Measurements from ENCODE around the gene IFT122.
"Not testable (repeated sequence)": the region's sequence is repeated elsewhere in the genome, so short reads cannot be mapped to it uniquely, and the experiment has no call there.

Gene IFT122

DNA sequence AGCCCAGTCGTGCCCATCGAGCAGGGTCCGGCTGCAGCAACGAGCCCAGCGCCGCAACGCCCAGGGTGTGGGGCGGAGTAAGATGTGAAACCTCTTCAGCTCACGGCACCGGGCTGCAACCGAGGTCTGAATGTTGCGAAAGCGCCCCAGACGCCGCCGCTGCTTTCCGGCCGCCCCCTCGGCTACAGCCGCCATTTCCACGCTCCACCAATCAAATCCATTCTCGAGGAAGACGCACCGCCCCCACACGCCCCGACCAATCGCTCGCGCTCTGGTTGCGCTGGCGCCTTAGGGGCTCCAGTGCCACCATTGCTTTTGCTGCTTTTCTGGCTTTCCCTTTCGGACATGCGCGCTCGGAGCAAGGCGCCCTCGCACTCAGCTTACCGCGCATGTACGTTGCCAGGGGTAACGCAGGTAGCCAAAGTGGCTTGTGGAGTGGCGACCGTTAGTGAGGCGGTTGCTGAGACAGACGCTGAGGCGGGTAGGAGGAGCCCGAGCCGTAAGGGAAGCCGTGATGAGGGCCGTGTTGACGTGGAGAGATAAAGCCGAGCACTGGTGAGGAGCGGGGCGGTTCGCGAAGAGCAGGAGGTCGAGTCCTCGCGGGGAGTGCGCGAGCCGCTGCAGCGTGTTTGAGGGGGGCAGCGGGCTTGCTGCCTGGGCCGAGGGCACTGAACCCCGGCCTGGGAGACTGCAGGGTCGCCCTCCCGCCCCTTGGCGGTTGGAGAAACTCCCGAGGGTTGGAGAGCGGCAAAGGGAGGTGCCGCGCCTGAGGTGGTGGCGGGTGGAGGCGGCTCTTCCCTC is at the start of gene IFT122, which contains the start of gene MBD4:
IFT122 (plus strand) TSS at position 408 of the 801 bp plus-strand sequence; CDS start at position 515, 107 bp downstream.
MBD4 (minus strand) TSS at position 132 of the 801 bp plus-strand sequence; CDS start at position 17, 115 bp downstream.
- DNase-seq (ENCODE audit: low read depth in 2 of 2): peak; percentile 98 to 99

- not testable (repeated sequence) for DNase-seq (ENCODE audit: low read depth in 2 of 2)
Measured at GRCh38 chr3:129391583-129391982, 48.4 kb upstream of the IFT122 start.

DNA sequence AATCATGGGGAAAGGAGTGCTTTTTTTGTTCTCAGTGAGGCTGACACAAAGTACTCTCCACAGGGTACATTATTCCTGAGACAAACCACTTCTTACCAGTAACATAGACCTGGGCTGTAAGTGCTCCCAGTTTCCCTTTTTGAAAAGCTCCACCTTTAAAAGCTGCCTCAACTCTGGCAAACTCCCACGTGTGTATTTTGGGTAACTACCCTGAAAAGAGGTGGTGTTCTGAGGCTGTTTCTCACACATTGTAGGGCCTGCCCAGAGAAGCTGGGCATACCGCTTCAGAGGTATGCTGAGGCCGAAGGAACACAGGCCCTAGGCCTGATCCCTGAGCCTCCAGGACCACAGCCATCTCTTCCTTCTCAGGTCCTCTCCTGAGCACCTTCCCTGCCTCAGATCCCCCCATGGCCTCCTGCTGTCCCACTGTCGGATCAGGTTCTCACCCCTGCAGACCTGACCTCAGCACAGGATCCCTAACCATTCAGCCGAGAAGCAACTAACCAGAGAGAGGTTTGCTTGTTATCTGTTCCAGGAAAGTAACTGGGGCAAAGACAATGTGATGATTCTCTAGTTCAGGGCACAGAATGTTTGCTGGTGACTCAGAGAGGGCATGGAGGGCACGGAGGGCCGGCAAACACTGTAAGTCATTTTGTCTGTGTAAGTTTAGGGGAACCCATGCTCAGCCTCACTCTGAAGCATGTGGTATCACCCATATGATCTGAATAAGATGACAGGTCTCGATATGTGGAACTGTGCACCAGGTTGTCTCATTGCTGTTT is 47.7 kb upstream of the IFT122 start:
- not testable (repeated sequence) for DNase-seq (ENCODE audit: low read depth in 2 of 2)

DNA sequence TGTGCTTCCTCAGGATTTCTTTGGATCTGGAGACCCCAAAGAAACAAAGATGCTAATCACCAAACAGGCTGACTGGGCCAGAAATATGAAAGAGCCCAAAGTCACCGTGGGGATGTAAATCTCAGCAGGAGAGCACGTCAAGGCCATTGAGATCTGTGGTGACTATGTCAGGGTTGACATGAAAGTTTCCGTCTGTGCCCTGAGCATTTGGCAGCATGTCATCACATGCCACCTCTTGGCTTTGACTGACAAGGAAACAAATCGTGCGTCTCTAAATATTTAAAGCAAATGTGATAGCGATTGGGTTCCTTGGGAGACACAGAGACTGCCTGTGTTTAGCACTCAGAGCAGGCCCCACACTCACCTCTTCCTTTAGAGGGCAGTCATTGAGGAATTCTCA is 46.8 kb upstream of the IFT122 start:
- DNase-seq (ENCODE audit: low read depth in 2 of 2): no peak

GRCh38 chr3:129393760-129394564 is 46.1 kb upstream of the IFT122 start:
- DNase-seq (ENCODE audit: low read depth in 2 of 2): not testable (repeated sequence)

- no peak for DNase-seq (ENCODE audit: low read depth in 2 of 2)
Measured at GRCh38 chr3:129398803-129399144, 41.2 kb upstream of the IFT122 start.

- DNase-seq (ENCODE audit: low read depth in 2 of 2): peak; percentile 42 to 54
Measured at GRCh38 chr3:129399145-129399894, 40.7 kb upstream of the IFT122 start.

DNA sequence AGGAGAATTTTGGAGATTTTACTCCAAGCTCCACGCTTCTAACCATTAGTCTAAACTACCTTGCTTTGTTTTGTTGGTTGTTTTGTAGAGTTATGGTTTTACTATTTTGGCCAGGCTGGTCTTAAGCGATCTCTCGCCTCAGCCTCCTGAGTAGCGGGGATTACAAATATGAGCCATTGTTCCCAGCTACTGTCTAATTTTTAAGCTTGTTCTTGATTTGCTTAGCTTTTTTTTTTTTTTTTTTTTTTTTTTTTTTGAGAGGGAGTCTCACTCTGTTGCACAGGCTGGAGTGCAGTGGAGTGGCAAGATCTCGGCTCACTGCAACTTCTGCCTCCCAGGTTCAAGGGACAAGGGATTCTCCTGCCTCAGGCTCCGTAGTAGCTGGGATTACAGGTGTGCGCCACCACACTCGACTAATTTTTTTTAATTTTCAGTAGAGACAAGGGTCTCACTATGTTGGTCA is 40.1 kb upstream of the IFT122 start:
- no peak for DNase-seq (ENCODE audit: low read depth in 2 of 2)

DNA sequence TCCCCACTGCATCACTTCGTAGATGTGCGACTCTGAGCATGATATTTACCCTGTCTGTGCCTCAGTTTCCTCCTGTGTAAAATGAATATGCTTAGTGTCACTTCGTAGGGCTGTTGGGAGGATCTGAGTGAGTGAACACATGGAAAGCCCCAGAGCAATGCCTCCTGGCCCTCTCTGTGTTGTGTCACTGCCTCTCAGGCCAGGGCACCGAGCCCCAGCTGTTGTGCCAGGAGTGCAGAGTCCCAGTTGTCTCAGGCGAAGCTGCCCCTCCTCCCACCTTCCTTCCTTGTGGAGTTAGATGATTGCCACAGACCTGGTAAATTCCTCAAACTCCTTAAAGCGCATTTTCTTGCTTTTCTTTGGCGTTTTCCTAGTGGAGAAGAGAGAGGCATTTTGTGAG is 37.8 kb upstream of the IFT122 start:
- DNase-seq (ENCODE audit: low read depth in 2 of 2): no peak

DNA sequence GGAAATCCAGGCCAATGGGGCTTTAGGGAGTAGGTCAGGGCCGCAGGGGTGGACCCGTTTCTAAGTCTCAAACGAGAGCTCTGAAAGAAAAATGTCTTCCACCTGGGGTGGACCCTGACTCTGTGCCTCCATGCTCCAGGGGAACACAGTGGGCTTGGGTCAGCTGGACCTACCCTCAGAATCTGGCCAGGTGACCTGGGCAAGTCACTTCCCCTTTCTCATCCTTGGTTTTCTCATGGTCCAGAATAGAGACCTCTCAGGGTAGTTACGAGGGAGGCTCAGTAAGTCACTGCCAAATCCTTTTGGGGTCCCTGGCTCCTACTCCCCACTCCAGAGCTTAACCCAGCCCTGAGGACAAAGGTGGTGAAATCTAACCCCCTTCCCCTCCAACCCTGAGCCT is 37.4 kb upstream of the IFT122 start:
- no peak for DNase-seq (ENCODE audit: low read depth in 2 of 2)

- no peak for DNase-seq (ENCODE audit: low read depth in 2 of 2)
Measured at GRCh38 chr3:129403450-129403849, 36.6 kb upstream of the IFT122 start.

- no peak for DNase-seq (ENCODE audit: low read depth in 2 of 2)
Measured at GRCh38 chr3:129404130-129404529, 35.9 kb upstream of the IFT122 start.

- no peak for DNase-seq (ENCODE audit: low read depth in 2 of 2)
Measured at GRCh38 chr3:129404610-129405009, 35.4 kb upstream of the IFT122 start.

DNA sequence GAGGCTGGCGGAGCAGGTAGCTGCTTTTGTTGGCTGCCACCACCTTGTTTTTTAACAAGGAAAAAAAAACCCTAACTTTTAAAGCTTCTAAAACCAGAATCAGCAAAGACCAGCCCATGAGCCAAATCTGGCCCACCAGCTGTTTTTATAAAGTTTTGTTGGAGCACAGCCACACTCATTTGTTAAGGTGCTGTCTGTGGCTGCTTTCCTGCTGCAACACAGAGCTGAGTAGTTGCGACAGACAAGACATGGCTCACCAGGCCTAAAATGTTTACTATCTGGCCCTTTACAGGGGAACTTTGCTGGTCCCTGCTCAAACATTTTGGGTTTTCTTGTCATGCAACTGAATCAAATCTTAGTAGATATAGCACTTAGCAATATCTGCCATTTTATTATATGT is 30.5 kb upstream of the IFT122 start:
- DNase-seq (ENCODE audit: low read depth in 2 of 2): no peak

GRCh38 chr3:129410971-129411370 is 29.1 kb upstream of the IFT122 start:
- DNase-seq (ENCODE audit: low read depth in 2 of 2): no peak

DNA sequence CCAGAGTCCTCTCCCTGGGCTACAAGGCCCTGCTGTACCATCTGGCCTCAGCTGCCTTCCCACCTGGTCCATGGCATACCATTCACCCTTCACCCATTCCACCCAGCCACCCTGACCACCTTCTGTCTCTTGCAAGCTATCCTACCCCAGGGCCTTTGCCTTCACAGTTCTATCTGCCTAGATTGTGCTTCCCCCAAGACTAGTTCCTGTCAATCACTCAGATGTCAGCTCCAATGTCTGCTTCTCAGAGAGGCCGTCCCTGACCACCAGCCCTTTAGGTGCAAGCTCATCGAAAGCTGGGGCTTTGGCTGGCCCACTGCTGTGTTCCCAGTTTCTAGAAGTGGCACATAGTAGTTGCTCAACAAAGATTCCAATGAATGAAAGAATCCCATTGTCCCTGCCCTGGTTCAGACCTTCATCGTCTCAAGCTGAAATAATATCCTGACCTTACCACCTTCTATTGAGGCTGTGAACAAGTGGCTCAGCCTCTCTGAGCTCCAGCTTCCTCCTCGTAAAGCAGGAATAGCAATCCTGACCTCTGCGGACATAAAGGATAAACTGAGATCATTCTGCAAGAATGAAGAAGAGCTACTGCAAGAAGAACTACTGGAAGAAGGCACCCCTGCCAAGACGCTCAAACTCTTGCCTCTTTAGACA is 27.4 kb upstream of the IFT122 start:
- no peak for DNase-seq (ENCODE audit: low read depth in 2 of 2)

GRCh38 chr3:129413238-129413637 is 26.8 kb upstream of the IFT122 start:
- not testable (repeated sequence) for DNase-seq (ENCODE audit: low read depth in 2 of 2)

- DNase-seq (ENCODE audit: low read depth in 2 of 2): no peak
Measured at GRCh38 chr3:129413687-129414506, 26.1 kb upstream of the IFT122 start.

DNA sequence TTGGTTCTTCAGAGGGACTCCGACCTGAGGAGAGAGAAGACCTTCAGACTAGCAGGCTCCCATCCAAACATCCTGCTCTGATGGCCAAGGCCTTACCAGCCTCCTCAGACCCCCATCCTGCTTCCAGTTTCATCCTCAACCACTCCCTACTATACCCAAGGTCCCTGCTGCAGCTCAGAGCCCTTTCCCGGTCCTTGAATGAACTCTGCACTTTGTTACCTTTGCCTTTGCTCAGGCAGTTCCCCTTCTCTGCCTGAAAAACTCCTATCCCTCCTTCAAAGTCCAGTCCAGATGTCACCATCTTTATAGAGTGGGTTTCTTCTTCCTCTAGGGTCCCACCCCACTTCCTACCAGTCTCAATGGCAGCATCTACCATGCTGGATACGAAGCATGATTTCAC is 24.6 kb upstream of the IFT122 start:
- DNase-seq (ENCODE audit: low read depth in 2 of 2): no peak

GRCh38 chr3:129415830-129416229 is 24.2 kb upstream of the IFT122 start:
- DNase-seq (ENCODE audit: low read depth in 2 of 2): no peak
